HFF-Myc (cell line): Measurements from ENCODE around the gene GGTA1.

Experiments used
- DNase-seq: peaks from one replicate; pipeline ENCODE4 v3.0.0-alpha.2; 2011; ENCODE audit warnings: low read depth; ENCODE audit errors: extremely low read depth
- H3K4me3 ChIP-seq: replicated peaks from 2 replicates; pipeline ENCODE4 v1.5.1; 2011; ENCODE audit warnings: low read depth, mild to moderate bottlenecking, control low read depth, low read length
- CTCF ChIP-seq: IDR thresholded peaks from 2 replicates; pipeline ENCODE4 v1.5.1; 2012; ENCODE audit warnings: mild to moderate bottlenecking, low read depth, low read length, control low read depth; ENCODE audit errors: missing control alignments

The GGTA1 gene

GRCh38 chr9:121424024-121424432, 75.6 kb downstream of the GGTA1 start:
- H3K4me3 ChIP-seq, result no peak overlapping the region
- TF ChIP-seq CTCF, result no peak
- DNase-seq, result no peak

- no peak for TF ChIP-seq CTCF
- DNase-seq, result no peak
- no peak overlapping the region for H3K4me3 ChIP-seq
Observed at GRCh38 chr9:121411993-121412392, 87.7 kb downstream of the GGTA1 start.

- no peak for DNase-seq
- TF ChIP-seq CTCF, result no peak
- no peak overlapping the region for H3K4me3 ChIP-seq
Observed at GRCh38 chr9:121405899-121406298, 93.7 kb downstream of the GGTA1 start.
